Liver (tissue), 9 donors: ENCODE results near the gene MSL1. TPM values are rescaled to one million over a fixed set of nuclear protein-coding genes. Genes with fewer than 3 reads are reported as not detected.

Experiments used
- DNase-seq: peaks from one replicate; pipeline ENCODE4 v3.0.0-alpha.2; 2017; ENCODE audit warnings: low spot score
- H3K27ac ChIP-seq, 2 donors: one replicate each; pipeline ENCODE4 v1.7.0; 2013; ENCODE audit warnings: inconsistent platforms in 2 of 2, low read length in 2 of 2, control low read depth in 1 of 2, low read depth in 1 of 2, mild to moderate bottlenecking in 1 of 2
- H3K27me3 ChIP-seq, 4 donors: one replicate each; pipeline versions ENCODE4 v1.6.1 to v1.7.0; 2013; ENCODE audit warnings: low read length in 3 of 4, inconsistent platforms in 1 of 4, mild to moderate bottlenecking in 1 of 4, moderate library complexity in 1 of 4; ENCODE audit not compliant: control insufficient read depth in 4 of 4, insufficient read depth in 4 of 4
- H3K36me3 ChIP-seq, 4 donors: one replicate each; pipeline versions ENCODE4 v1.6.1 to v1.7.0; 2013; ENCODE audit warnings: low read length in 3 of 4, mild to moderate bottlenecking in 3 of 4, low read depth in 1 of 4, moderate library complexity in 1 of 4; ENCODE audit not compliant: control insufficient read depth in 4 of 4, insufficient read depth in 3 of 4
- H3K4me1 ChIP-seq, 4 donors: one replicate each; pipeline versions ENCODE4 v1.6.1 to v1.7.0; 2013; ENCODE audit warnings: low read length in 3 of 4, mild to moderate bottlenecking in 3 of 4, moderate library complexity in 1 of 4; ENCODE audit not compliant: control insufficient read depth in 4 of 4, insufficient read depth in 4 of 4
- H3K4me3 ChIP-seq, 3 donors: one replicate each; pipeline versions ENCODE4 v1.6.1 to v1.7.0; 2013; ENCODE audit warnings: low read length in 3 of 3, control low read depth in 1 of 3, low read depth in 1 of 3, mild to moderate bottlenecking in 1 of 3
- H3K9ac ChIP-seq, 2 donors: one replicate each; pipeline ENCODE4 v1.7.0; 2013; ENCODE audit warnings: low read length in 2 of 2, mild to moderate bottlenecking in 2 of 2, moderate library complexity in 2 of 2, control low read depth in 1 of 2, low read depth in 1 of 2
- H3K9me3 ChIP-seq, 4 donors: one replicate each; pipeline versions ENCODE4 v1.6.1 to v1.7.0; 2013; ENCODE audit warnings: low read length in 3 of 4; ENCODE audit not compliant: control insufficient read depth in 4 of 4
- ATF3 ChIP-seq: IDR thresholded peaks from 2 replicates; pipeline ENCODE4 v1.6.1; 2016; ENCODE audit warnings: antibody characterized with exemption
- CTCF ChIP-seq: fragments of 150-350 bp; IDR thresholded peaks from 2 replicates; pipeline ENCODE4 v1.5.1; 2017; ENCODE audit warnings: improper control_type of control experiment, low read depth, low read length; ENCODE audit not compliant: missing input control
- EGR1 ChIP-seq, 2 donors: IDR thresholded peaks; 2 replicates each; pipeline ENCODE4 v1.6.1; 2016 to 2018; ENCODE audit warnings: antibody characterized with exemption in 2 of 2, low read depth in 2 of 2
- FOXA1 ChIP-seq: IDR thresholded peaks from 2 replicates; pipeline ENCODE4 v1.6.1; 2016; ENCODE audit warnings: antibody characterized with exemption
- FOXA2 ChIP-seq: IDR thresholded peaks from 2 replicates; pipeline ENCODE4 v1.6.1; 2016; ENCODE audit warnings: antibody characterized with exemption
- GABPA ChIP-seq, 2 donors: IDR thresholded peaks in 1 of 2; conservative IDR thresholded peaks in 1 of 2; 2 replicates each; pipeline ENCODE4 v1.6.1; 2016; ENCODE audit warnings: antibody characterized with exemption in 2 of 2, mild to moderate bottlenecking in 1 of 2, moderate library complexity in 1 of 2
- HNF4A ChIP-seq, 2 donors: conservative IDR thresholded peaks; 2 replicates each; pipeline ENCODE4 v1.6.1; 2016; ENCODE audit warnings: antibody characterized with exemption in 2 of 2, mild to moderate bottlenecking in 2 of 2
- HNF4G ChIP-seq: IDR thresholded peaks from 2 replicates; pipeline ENCODE4 v1.6.1; 2016; ENCODE audit warnings: antibody characterized with exemption
- NR2F2 ChIP-seq: IDR thresholded peaks from 2 replicates; pipeline ENCODE4 v1.6.1; 2016; ENCODE audit warnings: antibody characterized with exemption
- RAD21 ChIP-seq, 2 donors: IDR thresholded peaks; 2 replicates each; pipeline ENCODE4 v1.6.1; 2016; ENCODE audit warnings: antibody characterized with exemption in 2 of 2, mild to moderate bottlenecking in 2 of 2
- REST ChIP-seq: IDR thresholded peaks from 2 replicates; pipeline ENCODE4 v1.6.1; 2016; ENCODE audit warnings: antibody characterized with exemption, mild to moderate bottlenecking
- RXRA ChIP-seq, 2 donors: IDR thresholded peaks; 2 replicates each; pipeline ENCODE4 v1.6.1; 2017 to 2018; ENCODE audit warnings: antibody characterized with exemption in 2 of 2, mild to moderate bottlenecking in 1 of 2
- SP1 ChIP-seq: IDR thresholded peaks from 2 replicates; pipeline ENCODE4 v1.6.1; 2018; ENCODE audit warnings: antibody characterized with exemption, mild to moderate bottlenecking
- TAF1 ChIP-seq: conservative IDR thresholded peaks from 2 replicates; pipeline ENCODE4 v1.6.1; 2016; ENCODE audit warnings: antibody characterized with exemption, mild to moderate bottlenecking
- YY1 ChIP-seq: IDR thresholded peaks from 2 replicates; pipeline ENCODE4 v1.6.1; 2016; ENCODE audit warnings: antibody characterized with exemption, mild to moderate bottlenecking
- ZBTB33 ChIP-seq: IDR thresholded peaks from 2 replicates; pipeline ENCODE4 v1.6.1; 2016; ENCODE audit warnings: antibody characterized with exemption
- WGBS: extraction: QIAGEN DNeasy Blood & Tissue Kit; methylation state at CpG from one replicate; pipeline ENCODE4 v1.1.7; 2013; 5-methylcytosine and 5-hydroxymethylcytosine counted together
- polyA plus RNA-seq, 2 donors: library from polyadenylated mRNA; stranded (reverse) in 1 of 2; unstranded in 1 of 2; fragments of 200-250 nt in 1 of 2; fragments of >200 nt in 1 of 2; fragmentation: Nextera tagmentation in 1 of 2; extraction: Ambion mirVana in 1 of 2; gene quantifications; one replicate each; pipeline versions ENCODE4 v1.2.1 to v1.2.3, GENCODE V29; 2013 to 2015
- total RNA-seq, 2 donors: library from RNA; depleted of rRNA; stranded (reverse); fragments of >200 nt; gene quantifications; one replicate each; pipeline ENCODE4 v1.2.3, GENCODE V29; 2014
- TF ChIP-seq, protein P1 (sequence below): IDR thresholded peaks from 2 replicates; pipeline ENCODE4 v1.6.1; 2016; ENCODE audit warnings: antibody characterized with exemption
- donor health status: healthy.
- donor health status: healthy.
- donor health status: healthy.
- donor health status: healthy.
- donor health status: healthy.

The MSL1 gene
- total and polyA plus RNA-seq, 4 donors, result 7.9 to 43.7 (median 23.6) TPM

DNA sequence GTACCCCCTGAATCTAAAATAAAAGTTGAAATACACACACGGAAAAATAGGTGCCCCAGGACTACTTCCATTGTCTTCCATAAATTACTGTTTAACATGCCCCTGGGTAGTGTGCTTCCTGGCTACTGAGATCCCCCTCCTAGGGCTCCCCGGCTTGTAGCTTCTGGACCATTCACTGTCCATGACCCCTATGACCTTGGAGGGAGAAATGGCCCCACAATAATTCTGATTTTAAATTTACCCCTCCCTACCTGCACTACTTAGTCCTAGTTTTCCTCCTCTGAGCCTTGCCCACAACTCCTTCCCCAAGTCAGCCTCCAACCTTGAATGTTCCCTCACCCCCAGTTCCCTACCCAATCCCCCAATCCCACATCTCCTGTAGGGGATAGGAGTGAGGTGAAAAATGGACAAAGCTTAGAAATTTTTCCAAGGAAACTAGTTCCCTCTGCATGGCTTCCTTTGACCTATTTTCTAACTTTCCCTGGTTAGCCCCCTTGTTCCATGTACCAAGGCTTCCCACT is 9.5 kb upstream of the MSL1 start:
- peak overlapping the region; percentile 86 to 99 for H3K27ac ChIP-seq
- H3K27me3 ChIP-seq, result no peaks in the 10 kb centered on the region
- DNase-seq, result no peak
- TF ChIP-seq GABPA (IDR thresholded peaks at IDR 0.05 in 1 of 2, conservative IDR thresholded peaks at IDR 0.05 in 1 of 2) (no peak), ZBTB33 (no peak), YY1 (no peak), REST (no peak), FOXA1 (no peak), TAF1 (no peak), NR2F2 (no peak), HNF4G (no peak), EGR1 (IDR thresholded peaks at IDR 0.05; ENCODE audit: low read depth in 2 of 2) (no peak), ATF3 (no peak), RAD21 (IDR thresholded peaks at IDR 0.05) (no peak), CTCF (no peak), HNF4A (conservative IDR thresholded peaks at IDR 0.05) (no peak), FOXA2 (no peak), SP1 (no peak)
- TF ChIP-seq, protein P1, sequence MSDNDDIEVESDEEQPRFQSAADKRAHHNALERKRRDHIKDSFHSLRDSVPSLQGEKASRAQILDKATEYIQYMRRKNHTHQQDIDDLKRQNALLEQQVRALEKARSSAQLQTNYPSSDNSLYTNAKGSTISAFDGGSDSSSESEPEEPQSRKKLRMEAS, result no peak
- H3K4me1 ChIP-seq, result peaks cover 11 to 79% (median 57%) of the 10 kb centered on the region in 4 donors
- H3K4me3 ChIP-seq, result no peak overlapping the region
- H3K36me3 ChIP-seq, result no peaks in the 10 kb centered on the region
- no peaks in the 10 kb centered on the region for H3K9me3 ChIP-seq
- H3K9ac ChIP-seq, result peak overlapping the region; percentile 8 to 57
- 22% methylated on average over 2 of the region's 2 CpGs for WGBS

GRCh38 chr17:40112718-40113109 is 9.1 kb upstream of the MSL1 start:
- H3K4me3 ChIP-seq, result no peak overlapping the region
- TF ChIP-seq YY1 (no peak), TAF1 (no peak), SP1 (no peak), FOXA2 (no peak), RAD21 (IDR thresholded peaks at IDR 0.05) (no peak), GABPA (IDR thresholded peaks at IDR 0.05 in 1 of 2, conservative IDR thresholded peaks at IDR 0.05 in 1 of 2) (no peak), RXRA (IDR thresholded peaks at IDR 0.05) (no peak)
- peaks cover 11 to 74% (median 52%) of the 10 kb centered on the region in 4 donors for H3K4me1 ChIP-seq
- DNase-seq, result no peak
- H3K27me3 ChIP-seq, result no peaks in the 10 kb centered on the region
- no peaks in the 10 kb centered on the region for H3K9me3 ChIP-seq
- H3K9ac ChIP-seq, result peak overlapping the region; percentile 8 to 57
- no peaks in the 10 kb centered on the region for H3K36me3 ChIP-seq
- H3K27ac ChIP-seq, result peak overlapping the region; percentile 86 to 99
- WGBS, result 61% methylated on average over 4 of the region's 4 CpGs
